Endothelial cell of umbilical vein (primary cell): ENCODE results near the gene SMARCC2. TPM values are rescaled to one million over a fixed set of nuclear protein-coding genes. Genes with fewer than 3 reads are reported as not detected.

Experiments used
- BruUV-seq: library from RNA; stranded (reverse); fragments of 400-500 nt; replicated peaks from 2 replicates; lab custom pipeline; 2021; lab: Mats Ljungman, UMichigan
- CTCF ChIA-PET: fragments of 300-600, 350-600 bp; sonication (Branson Sonifier 250); formaldehyde crosslinking; loops from one replicate; lab custom pipeline; 2021; ENCODE audit warnings: antibody characterized with exemption, inconsistent platforms; lab: Charles Lee
- POLR2A ChIA-PET: fragments of 300-600, 350-600 bp; sonication (Branson Sonifier 250); formaldehyde crosslinking; loops from one replicate; lab custom pipeline; 2021; ENCODE audit warnings: antibody characterized with exemption, inconsistent platforms; lab: Charles Lee
- DNase-seq: peaks from one replicate; pipeline ENCODE4 v3.0.0-alpha.2; 2011; ENCODE audit warnings: low read depth, low spot score
- FAIRE-seq: peaks from 2 replicates; lab custom pipeline; 2011; peaks lifted over from hg19 to GRCh38; lab: Jason Lieb, UNC
- H2AFZ ChIP-seq: 2 replicates; pipeline ENCODE4 v1.6.0; 2012; ENCODE audit warnings: low read depth, low read length, control low read depth, inconsistent platforms
- H3K27ac ChIP-seq: 2 replicates; pipeline ENCODE4 v1.5.1; 2011; ENCODE audit warnings: low read depth, mild to moderate bottlenecking, control low read depth, low read length, moderate library complexity; ENCODE audit not compliant: insufficient read depth
- H3K27me3 ChIP-seq, 2 experiments: 2 replicates each; pipeline versions ENCODE4 v1.6.0 to v1.6.1; 2011; ENCODE audit warnings: low read length in 2 of 2, mixed read lengths in 1 of 2; ENCODE audit not compliant: control insufficient read depth in 2 of 2, insufficient read depth in 2 of 2
- H3K36me3 ChIP-seq, 2 experiments: 2 replicates in 1 of 2; 3 replicates in 1 of 2; pipeline ENCODE4 v1.5.1; 2011; ENCODE audit warnings: low read length in 2 of 2, mild to moderate bottlenecking in 1 of 2, moderate library complexity in 1 of 2; ENCODE audit not compliant: control insufficient read depth in 2 of 2, insufficient read depth in 2 of 2; ENCODE audit errors: extremely low read depth in 1 of 2
- H3K4me1 ChIP-seq: 3 replicates; pipeline ENCODE4 v1.5.1; 2011; ENCODE audit warnings: mild to moderate bottlenecking, low read length; ENCODE audit not compliant: control insufficient read depth, insufficient read depth; ENCODE audit errors: extremely low read depth
- H3K4me2 ChIP-seq: 2 replicates; pipeline ENCODE4 v1.6.1; 2011; ENCODE audit warnings: low read length, control low read depth, mixed read lengths; ENCODE audit not compliant: insufficient read depth
- H3K4me3 ChIP-seq, 3 experiments: fragments of 200-600 bp in 1 of 3; sonication (generic), shearing (Covaris generic) in 1 of 3; replicated peaks in 1 of 3; 2 replicates each; pipeline ENCODE4 v1.5.1; 2011 to 2016; ENCODE audit warnings: control low read depth in 3 of 3, low read length in 3 of 3, mild to moderate bottlenecking in 2 of 3, inconsistent platforms in 1 of 3, low read depth in 1 of 3, moderate library complexity in 1 of 3; ENCODE audit not compliant: insufficient read depth in 1 of 3
- H3K79me2 ChIP-seq: 2 replicates; pipeline ENCODE4 v1.6.0; 2012; ENCODE audit warnings: low read length, inconsistent platforms; ENCODE audit not compliant: control insufficient read depth, insufficient read depth
- H3K9ac ChIP-seq: replicated peaks from 2 replicates; pipeline ENCODE3; 2011; ENCODE audit warnings: low read length, control low read depth; ENCODE audit not compliant: insufficient read depth; ENCODE audit errors: extremely low read depth
- H3K9me1 ChIP-seq: replicated peaks from 3 replicates; pipeline ENCODE4 v1.6.0; 2011; ENCODE audit warnings: mild to moderate bottlenecking, low read length; ENCODE audit not compliant: control insufficient read depth, insufficient read depth; ENCODE audit errors: extremely low read depth
- H3K9me3 ChIP-seq: replicated peaks from 2 replicates; pipeline ENCODE4 v1.5.1; 2012; ENCODE audit warnings: low read length, inconsistent platforms; ENCODE audit not compliant: control insufficient read depth, insufficient read depth
- H4K20me1 ChIP-seq: replicated peaks from 2 replicates; pipeline ENCODE3; 2011; ENCODE audit warnings: mild to moderate bottlenecking, low read length; ENCODE audit not compliant: control insufficient read depth, insufficient read depth; ENCODE audit errors: extremely low read depth
- EZH2 ChIP-seq: IDR thresholded peaks from 2 replicates; pipeline ENCODE4 v1.6.1; 2012; ENCODE audit warnings: borderline replicate concordance, low read depth, mild to moderate bottlenecking, moderate library complexity, low read length, inconsistent platforms; ENCODE audit not compliant: severe bottlenecking
- FOS ChIP-seq: IDR thresholded peaks from 2 replicates; pipeline ENCODE4 v1.6.1; 2011; ENCODE audit warnings: mild to moderate bottlenecking, low read length, moderate library complexity, borderline replicate concordance; ENCODE audit not compliant: insufficient read depth
- GATA2 ChIP-seq: IDR thresholded peaks from 2 replicates; pipeline ENCODE4 v1.7.0; 2011; ENCODE audit warnings: low read depth, mild to moderate bottlenecking, moderate library complexity, mixed read lengths, low read length; ENCODE audit not compliant: insufficient read length, insufficient read depth
- JUN ChIP-seq: IDR thresholded peaks from 2 replicates; pipeline ENCODE4 v1.6.1; 2011; ENCODE audit warnings: borderline replicate concordance, low read depth; ENCODE audit not compliant: insufficient read length, insufficient read depth
- MAX ChIP-seq: IDR thresholded peaks from 2 replicates; pipeline ENCODE4 v1.6.1; 2011; ENCODE audit not compliant: insufficient read depth, insufficient read length
- MYC ChIP-seq: IDR thresholded peaks from one replicate; pipeline ENCODE4 v1.6.1; 2011; ENCODE audit warnings: mild to moderate bottlenecking, low read depth, low read length
- POLR2A ChIP-seq: IDR thresholded peaks from 2 replicates; pipeline ENCODE4 v1.6.1; 2012; ENCODE audit warnings: low read depth, mild to moderate bottlenecking, control low read depth, low read length
- POLR2AphosphoS5 ChIP-seq: IDR thresholded peaks from 2 replicates; pipeline ENCODE4 v1.6.1; 2012; ENCODE audit warnings: low read depth, mild to moderate bottlenecking, control low read depth, low read length, moderate library complexity; ENCODE audit not compliant: insufficient read depth
- dilution Hi-C: fragments of 300-500 bp; cut with MboI; formaldehyde crosslinking; loops from one replicate; pipeline ENCODE4 v1.15.0; 2019; ENCODE audit warnings: low sequenced_read_pairs; ENCODE audit not compliant: extremely low pct_ligation_motif_present
- intact Hi-C: fragments of 100-400 bp; cut with micrococcal nuclease; formaldehyde crosslinking; loops from one replicate; pipeline ENCODE4 v1.10.0; 2022
- polyA plus RNA-seq, 4 experiments: library from polyadenylated mRNA; depleted of rRNA in 3 of 4; stranded (reverse) in 3 of 4; unstranded in 1 of 4; fragments of >200 nt; gene quantifications; 2 replicates each; pipeline versions ENCODE4 v1.2.1 to v1.2.3, GENCODE V29; 2011 to 2012; ENCODE audit warnings: missing spikeins in 1 of 4
- total RNA-seq: library from RNA; stranded (reverse); gene quantifications from 2 replicates; pipeline ENCODE4 v1.2.3, GENCODE V29; 2021
- TF ChIP-seq, protein P1 (sequence below), 2 donors: IDR thresholded peaks; 1 replicate in 1 of 2; 2 replicates in 1 of 2; pipeline ENCODE4 v1.5.1; 2011; ENCODE audit warnings: low read length in 2 of 2, mild to moderate bottlenecking in 2 of 2, moderate library complexity in 2 of 2, control low read depth in 1 of 2, inconsistent platforms in 1 of 2, low read depth in 1 of 2; ENCODE audit not compliant: insufficient read depth in 1 of 2; ENCODE audit errors: extremely low read depth in 1 of 2

The SMARCC2 gene
- total and polyA plus RNA-seq, 2 donors (not counting 3 experiments of a cell fraction or from before 2014, with no cell fraction given), result 51.9 to 121 TPM

GRCh38 chr12:56208006-56208405, 18.7 kb upstream of the SMARCC2 start:
- TF ChIP-seq POLR2AphosphoS5 (no peak), MYC (no peak), FOS (no peak), POLR2A (no peak), MAX (no peak), EZH2 (no peak), JUN (no peak), GATA2 (no peak)
- TF ChIP-seq, protein P1, sequence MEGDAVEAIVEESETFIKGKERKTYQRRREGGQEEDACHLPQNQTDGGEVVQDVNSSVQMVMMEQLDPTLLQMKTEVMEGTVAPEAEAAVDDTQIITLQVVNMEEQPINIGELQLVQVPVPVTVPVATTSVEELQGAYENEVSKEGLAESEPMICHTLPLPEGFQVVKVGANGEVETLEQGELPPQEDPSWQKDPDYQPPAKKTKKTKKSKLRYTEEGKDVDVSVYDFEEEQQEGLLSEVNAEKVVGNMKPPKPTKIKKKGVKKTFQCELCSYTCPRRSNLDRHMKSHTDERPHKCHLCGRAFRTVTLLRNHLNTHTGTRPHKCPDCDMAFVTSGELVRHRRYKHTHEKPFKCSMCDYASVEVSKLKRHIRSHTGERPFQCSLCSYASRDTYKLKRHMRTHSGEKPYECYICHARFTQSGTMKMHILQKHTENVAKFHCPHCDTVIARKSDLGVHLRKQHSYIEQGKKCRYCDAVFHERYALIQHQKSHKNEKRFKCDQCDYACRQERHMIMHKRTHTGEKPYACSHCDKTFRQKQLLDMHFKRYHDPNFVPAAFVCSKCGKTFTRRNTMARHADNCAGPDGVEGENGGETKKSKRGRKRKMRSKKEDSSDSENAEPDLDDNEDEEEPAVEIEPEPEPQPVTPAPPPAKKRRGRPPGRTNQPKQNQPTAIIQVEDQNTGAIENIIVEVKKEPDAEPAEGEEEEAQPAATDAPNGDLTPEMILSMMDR (IDR thresholded peaks at IDR 0.05; ENCODE audit: extremely low read depth in 1 of 2, insufficient read depth in 1 of 2, low read depth in 1 of 2, low read length in 2 of 2), result no peak
- no peak overlapping the region for H3K4me2 ChIP-seq
- POLR2A ChIA-PET, result interaction anchor here (0.7 kb wide), 1 partner anchor 46 kb away, joined by 4 read pairs; no protein-coding TSS in a partner anchor
- BruUV-seq, result no TSS peak
- H3K79me2 ChIP-seq, result no peaks in the 10 kb centered on the region
- no peaks in the 10 kb centered on the region for H3K9me1 ChIP-seq
- dilution Hi-C loops, result no loop called here
- DNase-seq (no peak), FAIRE-seq (no peak)
- H3K4me1 ChIP-seq, result peaks cover 8% of the 10 kb centered on the region
- H3K36me3 ChIP-seq, result peaks cover 18 to 54% of the 10 kb centered on the region in 2 experiments
- H3K27ac ChIP-seq, result no peak overlapping the region
- H3K27me3 ChIP-seq, result no peaks in the 10 kb centered on the region
- CTCF ChIA-PET, result interaction anchor here (1.1 to 8.5 kb wide), 7 partner anchors 9 to 50 kb away, joined by 3 to 54 read pairs (median 13); partner anchors contain the start of genes ANKRD52, RNF41 and SMARCC2
- intact Hi-C loops, result no loop called here
- no peaks in the 10 kb centered on the region for H4K20me1 ChIP-seq
- no peak overlapping the region for H2AFZ ChIP-seq
- H3K4me3 ChIP-seq, result no peak overlapping the region
- H3K9me3 ChIP-seq, result no peaks in the 10 kb centered on the region
- no peak overlapping the region for H3K9ac ChIP-seq
